ENCODE data around the gene DMAC2. TPM values are rescaled to one million over a fixed set of nuclear protein-coding genes. Genes with fewer than 3 reads are reported as not detected.

Gene DMAC2
- total and polyA plus RNA-seq, 2 experiments from 2014 or later = 77.2 to 86.5 TPM

GRCh38 chr19:41395355-41395754 lies 44.4 kb downstream of the DMAC2 start:
- Histone ChIP-seq H3K4me1 (ENCODE audit: insufficient read depth) (peaks cover 12% of the 10 kb centered on the region; the same call in 1 of the 2 replicates), H3K9me2 (ENCODE audit: insufficient read depth) (no peaks in the 10 kb centered on the region), H3F3A (replicated peaks; ENCODE audit: low read depth) (no peaks in the 10 kb centered on the region), H3K4me3 (no peak overlapping the region), H3K79me2 (replicated peaks; ENCODE audit: insufficient read depth) (peaks cover 35% of the 10 kb centered on the region), H3K4me2 (peak overlapping the region; percentile 76; the same call in 1 of the 2 replicates), H3K36me3 (ENCODE audit: insufficient read depth) (0 out of 2 replicates have a peak, but pooled peaks cover 10% of the 10 kb centered on the region), H4K20me1 (replicated peaks; ENCODE audit: insufficient read depth) (peaks cover 11% of the 10 kb centered on the region), H3K27ac (ENCODE audit: low read depth) (no peak overlapping the region), H3K27me3 (ENCODE audit: insufficient read depth) (no peaks in the 10 kb centered on the region), H2AFZ (no peak overlapping the region)
- H3K27me3 Mint-ChIP-seq (ENCODE audit: insufficient read depth, low read depth, poor library complexity) = peaks cover 6% of the 10 kb centered on the region
- H3K36me3 Mint-ChIP-seq (ENCODE audit: low read depth) = peaks cover 20% of the 10 kb centered on the region
- no peak overlapping the region for H3K27ac Mint-ChIP-seq
- H3K4me1 Mint-ChIP-seq = peaks cover 19% of the 10 kb centered on the region
- H3K9me3 Mint-ChIP-seq = no peaks in the 10 kb centered on the region
- no peak for ATAC-seq
- no peak for TF ChIP-seq ZNF462 (CRISPR knock-in tag; IDR thresholded peaks at IDR 0.05)
- no peak for TF ChIP-seq STAT1 (IDR thresholded peaks at IDR 0.05; ENCODE audit: unreplicated experiment)
- no peak for TF ChIP-seq JUNB (IDR thresholded peaks at IDR 0.05; ENCODE audit: unreplicated experiment)
- no peak for TF ChIP-seq ETS1 (IDR thresholded peaks at IDR 0.05)
- TF ChIP-seq REST (IDR thresholded peaks at IDR 0.05; ENCODE audit: unreplicated experiment) = no peak
- no peak for TF ChIP-seq ZNF114 (CRISPR knock-in tag; IDR thresholded peaks at IDR 0.05)
- TF ChIP-seq EZH2phosphoT487 (IDR thresholded peaks at IDR 0.05; ENCODE audit: unreplicated experiment) = no peak
- TF ChIP-seq NANOG (IDR thresholded peaks at IDR 0.05; ENCODE audit: borderline replicate concordance) = no peak
- no peak for TF ChIP-seq ZNF331 (CRISPR knock-in tag; IDR thresholded peaks at IDR 0.05; ENCODE audit: low read depth)
- no peak for TF ChIP-seq CREB1 (CRISPR knock-in tag; IDR thresholded peaks at IDR 0.05; ENCODE audit: low read depth)
- no peak for TF ChIP-seq EZH2 (IDR thresholded peaks at IDR 0.05; ENCODE audit: low read depth, unreplicated experiment)
- TF ChIP-seq CTCF (conservative IDR thresholded peaks at IDR 0.05; ENCODE audit: low read depth in 2 of 2) = no peak
- DNase-seq (ENCODE audit: low spot score) = no peak
- H3K4me3 Mint-ChIP-seq = peak overlapping the region; percentile 98
